K562 (cell line): ENCODE results near the gene P2RX1. TPM values are rescaled to one million over a fixed set of nuclear protein-coding genes. Genes with fewer than 3 reads are reported as not detected.

Source experiments
- CHD7 ChIP-seq: fragments of 200-600 bp; sonication (generic); IDR thresholded peaks from one replicate; pipeline ENCODE4 v1.6.1; 2012; ENCODE audit warnings: mild to moderate bottlenecking, low read depth, low read length, inconsistent platforms
- FOXA3 ChIP-seq, 2 experiments: fragments of 450-650 bp in 1 of 2; sonication (generic) in 1 of 2; formaldehyde crosslinking; IDR thresholded peaks in 1 of 2; conservative IDR thresholded peaks in 1 of 2; 2 replicates each; pipeline versions ENCODE4 v1.4.0 to v1.8.0; 2020 to 2022; ENCODE audit warnings: mild to moderate bottlenecking in 2 of 2, missing genetic modification reagents in 1 of 2
- FUS ChIP-seq: fragments of 200-400 bp; formaldehyde crosslinking; optimal IDR thresholded peaks from 2 replicates; pipeline ENCODE3; 2017; ENCODE audit warnings: low read depth, low read length
- KDM5B ChIP-seq: fragments of 200-600 bp; sonication (generic); IDR thresholded peaks from 2 replicates; pipeline ENCODE4 v1.6.1; 2012; ENCODE audit warnings: low read depth, mild to moderate bottlenecking, moderate library complexity, low read length, control low read depth, inconsistent platforms; ENCODE audit not compliant: insufficient replicate concordance
- NCOA4 ChIP-seq: fragments of 450-650 bp; IDR thresholded peaks from 2 replicates; pipeline ENCODE4 v1.6.1; 2018; ENCODE audit warnings: mild to moderate bottlenecking; ENCODE audit not compliant: partially characterized antibody
- POLR2G ChIP-seq: fragments of 200-400 bp; formaldehyde crosslinking; IDR thresholded peaks from 2 replicates; pipeline ENCODE4 v1.6.1; 2017; ENCODE audit warnings: low read depth, mild to moderate bottlenecking, antibody characterized with exemption, low read length, moderate library complexity
- PTTG1 ChIP-seq: fragments of 450-650 bp; IDR thresholded peaks from 2 replicates; pipeline ENCODE4 v1.6.1; 2016; ENCODE audit warnings: low read depth, mild to moderate bottlenecking, missing genetic modification characterization, missing compliant biosample characterization
- RBFOX2 ChIP-seq: fragments of 200-400 bp; formaldehyde crosslinking; IDR thresholded peaks from 2 replicates; pipeline ENCODE4 v1.6.1; 2017; ENCODE audit warnings: low read depth, mild to moderate bottlenecking, low read length, moderate library complexity
- ZKSCAN3 ChIP-seq: fragments of 250-450 bp; sonication (Bioruptor Pico); IDR thresholded peaks from 2 replicates; pipeline ENCODE4 v1.4.0; 2020
- ZNF133 ChIP-seq: fragments of 250-450 bp; sonication (Bioruptor Pico); IDR thresholded peaks from 2 replicates; pipeline ENCODE4 v1.4.0; 2020; ENCODE audit warnings: mild to moderate bottlenecking
- polyA plus RNA-seq, 8 experiments: library from polyadenylated mRNA; depleted of rRNA in 4 of 8; stranded (reverse) in 5 of 8; unstranded in 3 of 8; fragments of >200 nt; fragmentation: Nextera tagmentation in 2 of 8; fragmentation: Illumina TruSeq in 1 of 8; extraction: Ambion mirVana in 2 of 8; extraction: Trizol in 1 of 8; gene quantifications; 2 replicates each; pipeline versions ENCODE4 v1.2.1 to v1.2.3, GENCODE V29; 2011 to 2014; ENCODE audit warnings: inconsistent platforms in 1 of 8, missing spikeins in 1 of 8
- total RNA-seq, 7 experiments: library from RNA; depleted of rRNA in 6 of 7; stranded (reverse); fragments of >200 nt in 6 of 7; fragmentation: Illumina TruSeq in 2 of 7; extraction: Trizol in 2 of 7; gene quantifications; 2 replicates each; pipeline versions ENCODE4 v1.2.1 to v1.2.3, GENCODE V29; 2011 to 2021; ENCODE audit warnings: low replicate concordance in 1 of 7
- TF ChIP-seq, protein P1 (sequence below): fragments of 450-650 bp; formaldehyde crosslinking; IDR thresholded peaks from 2 replicates; pipeline ENCODE4 v1.4.0; 2020; ENCODE audit warnings: mild to moderate bottlenecking, moderate library complexity
- TF ChIP-seq, protein P2 (sequence below): fragments of 450-650 bp; conservative IDR thresholded peaks from 2 replicates; pipeline ENCODE4 v1.6.1; 2016; ENCODE audit warnings: missing genetic modification characterization, low read depth, mild to moderate bottlenecking, missing compliant biosample characterization, moderate library complexity

Gene P2RX1
- total and polyA plus RNA-seq, 9 of the 15 experiments (the other 6 are each of a cell fraction or from before 2014, with no cell fraction given) = 0.27 to 20.3 (median 10.3) TPM

DNA sequence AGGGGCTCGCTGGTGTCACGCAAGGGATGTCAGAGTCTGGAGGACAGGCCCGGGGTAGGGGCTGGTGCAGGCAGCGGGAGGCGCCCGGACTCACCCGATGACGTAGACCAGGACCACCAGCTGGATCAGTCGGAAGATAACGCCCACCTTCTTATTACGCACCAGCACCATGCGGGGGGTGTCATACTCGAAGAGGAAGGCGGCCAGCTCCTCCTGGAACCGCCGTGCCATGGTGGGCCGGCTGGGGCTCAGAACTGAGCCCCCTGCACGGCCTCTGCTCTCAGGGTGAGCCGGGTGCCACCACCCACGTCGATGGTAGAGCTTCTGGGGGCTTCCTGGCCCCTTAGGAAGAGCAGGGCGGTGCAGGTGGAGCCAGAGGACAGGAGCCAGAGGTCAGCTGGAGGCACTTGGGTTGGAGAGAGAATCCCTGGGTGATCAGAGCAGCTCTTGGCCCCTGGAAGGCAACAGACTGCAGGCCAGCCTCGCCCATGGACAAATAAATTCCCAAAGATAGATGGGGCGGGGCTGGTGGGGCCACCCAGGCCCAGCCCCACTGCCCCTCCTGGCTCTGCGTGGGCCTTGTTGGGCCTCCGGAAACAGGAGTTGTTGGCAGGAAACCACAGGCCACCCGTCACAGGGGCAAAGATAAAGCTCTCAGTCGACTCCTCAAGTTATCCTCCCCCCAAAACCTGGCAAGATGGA lies at the start of gene P2RX1 (continued):
- TF ChIP-seq, protein P1, sequence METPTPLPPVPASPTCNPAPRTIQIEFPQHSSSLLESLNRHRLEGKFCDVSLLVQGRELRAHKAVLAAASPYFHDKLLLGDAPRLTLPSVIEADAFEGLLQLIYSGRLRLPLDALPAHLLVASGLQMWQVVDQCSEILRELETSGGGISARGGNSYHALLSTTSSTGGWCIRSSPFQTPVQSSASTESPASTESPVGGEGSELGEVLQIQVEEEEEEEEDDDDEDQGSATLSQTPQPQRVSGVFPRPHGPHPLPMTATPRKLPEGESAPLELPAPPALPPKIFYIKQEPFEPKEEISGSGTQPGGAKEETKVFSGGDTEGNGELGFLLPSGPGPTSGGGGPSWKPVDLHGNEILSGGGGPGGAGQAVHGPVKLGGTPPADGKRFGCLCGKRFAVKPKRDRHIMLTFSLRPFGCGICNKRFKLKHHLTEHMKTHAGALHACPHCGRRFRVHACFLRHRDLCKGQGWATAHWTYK (CRISPR knock-in tag) = no peak
- TF ChIP-seq, protein P2, sequence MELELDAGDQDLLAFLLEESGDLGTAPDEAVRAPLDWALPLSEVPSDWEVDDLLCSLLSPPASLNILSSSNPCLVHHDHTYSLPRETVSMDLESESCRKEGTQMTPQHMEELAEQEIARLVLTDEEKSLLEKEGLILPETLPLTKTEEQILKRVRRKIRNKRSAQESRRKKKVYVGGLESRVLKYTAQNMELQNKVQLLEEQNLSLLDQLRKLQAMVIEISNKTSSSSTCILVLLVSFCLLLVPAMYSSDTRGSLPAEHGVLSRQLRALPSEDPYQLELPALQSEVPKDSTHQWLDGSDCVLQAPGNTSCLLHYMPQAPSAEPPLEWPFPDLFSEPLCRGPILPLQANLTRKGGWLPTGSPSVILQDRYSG (tag) = no peak
- peak; percentile 83 for TF ChIP-seq POLR2G
- TF ChIP-seq CHD7 = no peak
- TF ChIP-seq ZKSCAN3 (CRISPR knock-in tag) = no peak
- TF ChIP-seq FUS = no peak
- no peak for TF ChIP-seq NCOA4
- TF ChIP-seq PTTG1 = no peak
- peak; percentile 80 for TF ChIP-seq RBFOX2
- no peak for TF ChIP-seq FOXA3 (CRISPR knock-in tag; conservative IDR thresholded peaks at IDR 0.05 in 1 of 2, IDR thresholded peaks at IDR 0.05 in 1 of 2)
- TF ChIP-seq KDM5B = peak; percentile 45
- TF ChIP-seq ZNF133 (CRISPR knock-in tag) = no peak
